Measurements from ENCODE around the gene CYB5R4. TPM values are rescaled to one million over a fixed set of nuclear protein-coding genes. Genes with fewer than 3 reads are reported as not detected.
A peak's percentile ranks its signal among the peaks of the same experiment; 100 is the strongest.

CYB5R4 gene, protein sequence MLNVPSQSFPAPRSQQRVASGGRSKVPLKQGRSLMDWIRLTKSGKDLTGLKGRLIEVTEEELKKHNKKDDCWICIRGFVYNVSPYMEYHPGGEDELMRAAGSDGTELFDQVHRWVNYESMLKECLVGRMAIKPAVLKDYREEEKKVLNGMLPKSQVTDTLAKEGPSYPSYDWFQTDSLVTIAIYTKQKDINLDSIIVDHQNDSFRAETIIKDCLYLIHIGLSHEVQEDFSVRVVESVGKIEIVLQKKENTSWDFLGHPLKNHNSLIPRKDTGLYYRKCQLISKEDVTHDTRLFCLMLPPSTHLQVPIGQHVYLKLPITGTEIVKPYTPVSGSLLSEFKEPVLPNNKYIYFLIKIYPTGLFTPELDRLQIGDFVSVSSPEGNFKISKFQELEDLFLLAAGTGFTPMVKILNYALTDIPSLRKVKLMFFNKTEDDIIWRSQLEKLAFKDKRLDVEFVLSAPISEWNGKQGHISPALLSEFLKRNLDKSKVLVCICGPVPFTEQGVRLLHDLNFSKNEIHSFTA
- 14.5 and 16.5 TPM in 2 replicates for total RNA-seq (2014; rRNA removed; shearing (Covaris generic))
- polyA plus RNA-seq (2015; cell fraction: cytosol; rRNA removed) = 3.5 and 11.6 TPM in 2 replicates
- polyA plus RNA-seq (2015; cell fraction: nucleus; rRNA removed) = 3.6 and 8.7 TPM in 2 replicates

DNA sequence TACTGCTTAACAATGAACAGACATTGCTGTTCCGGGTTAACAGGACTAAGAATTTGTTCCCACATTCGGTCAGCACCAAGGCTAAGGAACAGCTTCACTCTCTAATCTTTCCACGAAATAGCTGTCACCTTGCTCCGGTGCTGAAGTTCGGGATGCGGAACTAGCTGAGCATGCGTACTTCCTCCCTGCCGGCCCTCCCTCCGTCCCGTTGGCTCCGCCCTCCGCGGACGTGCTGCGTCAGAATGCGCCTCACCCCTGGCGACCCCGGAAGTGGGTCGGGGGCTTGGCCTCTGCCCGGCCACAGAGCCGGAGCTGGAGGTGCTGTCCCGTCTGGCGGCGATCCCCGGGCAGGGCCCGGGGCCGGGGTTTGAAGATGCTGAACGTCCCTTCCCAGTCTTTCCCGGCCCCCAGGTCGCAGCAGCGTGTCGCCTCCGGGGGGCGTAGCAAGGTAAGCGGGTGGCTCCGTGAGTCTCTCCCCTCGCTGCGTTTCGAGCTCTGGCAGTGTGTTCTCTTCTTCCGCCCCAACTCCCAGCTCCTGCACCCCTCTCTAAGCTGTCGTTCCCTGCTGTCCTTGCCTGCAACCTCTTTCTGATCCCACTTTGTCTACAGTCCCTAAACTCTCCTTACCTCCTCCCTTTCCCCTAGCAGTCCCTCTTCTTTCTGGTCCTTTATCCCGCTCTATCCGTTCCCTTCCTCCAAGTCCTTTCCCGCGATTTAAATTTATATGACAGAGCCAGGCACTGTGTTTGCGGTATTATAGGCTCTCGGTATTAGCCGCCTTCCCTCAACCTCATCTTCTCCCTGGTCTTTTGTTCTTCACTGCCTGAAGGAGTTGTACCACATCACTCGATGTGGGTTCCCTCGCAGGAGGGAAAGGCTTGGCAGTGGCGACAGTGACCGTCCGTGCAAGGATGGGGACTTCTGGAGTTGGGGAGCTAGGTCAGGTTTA, at the start of gene CYB5R4:
Gene CYB5R4, plus strand, starts transcription at position 280 of the 949 bp plus-strand sequence. Its CDS starts 94 bp downstream, at position 374.
- DNase-seq (ENCODE audit: low read depth, low spot score) = peak; percentile 93
- in situ Hi-C loops (cut with HindIII; ENCODE audit: low pct_unique_long_range_greater_than_20kb, low sequenced_read_pairs) = no loop called here

DNA sequence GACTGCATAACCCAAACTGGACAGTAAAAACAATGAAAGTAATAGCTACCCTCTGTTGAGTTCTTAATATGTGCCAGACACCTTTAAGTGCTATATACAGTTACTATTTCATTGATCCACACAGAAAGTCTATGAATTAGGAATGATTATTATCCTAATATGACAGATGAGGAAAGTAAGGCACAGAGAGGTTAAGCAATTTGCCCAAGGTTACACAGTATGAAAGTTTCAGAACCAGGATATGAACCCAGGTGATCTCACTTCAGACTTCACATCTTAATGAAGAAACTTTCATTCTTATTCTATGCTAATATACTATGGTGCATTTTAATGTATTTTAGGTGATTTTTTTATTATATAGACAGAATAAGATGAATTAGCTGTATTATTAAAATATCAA, 46.9 kb upstream of the CYB5R4 start:
- in situ Hi-C loops (cut with HindIII; ENCODE audit: low pct_unique_long_range_greater_than_20kb, low sequenced_read_pairs) = no loop called here
- DNase-seq (ENCODE audit: low read depth, low spot score) = no peak

DNA sequence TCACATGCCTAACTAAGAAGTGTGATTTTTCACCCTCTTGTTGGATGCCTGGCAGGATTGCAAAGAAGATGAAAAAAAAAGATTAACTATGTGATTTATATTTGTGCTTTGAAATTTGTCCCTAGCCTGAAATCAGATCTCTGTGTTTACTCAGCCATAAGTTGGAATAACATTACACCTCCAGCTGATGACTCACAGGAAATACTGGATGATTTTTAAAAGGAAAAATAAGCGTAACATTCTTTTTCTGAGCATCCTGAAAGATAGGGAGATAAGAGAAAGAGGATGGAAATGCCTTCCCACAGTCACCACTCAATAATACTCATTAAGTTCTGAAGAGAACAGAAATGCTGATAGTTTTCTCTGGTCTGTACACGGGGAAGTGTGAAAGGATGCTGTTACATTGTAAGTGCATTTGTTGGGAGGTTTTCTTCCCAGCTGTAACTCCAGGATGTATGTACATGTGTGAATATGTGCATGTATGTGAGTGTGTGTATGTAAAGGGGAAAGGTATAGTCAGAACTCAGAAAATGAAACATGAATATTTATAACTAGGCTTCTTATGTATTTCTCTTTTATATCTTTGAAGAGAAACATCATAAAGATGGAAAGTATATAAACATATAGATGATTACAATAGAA, 43.7 kb upstream of the CYB5R4 start:
- in situ Hi-C loops (cut with HindIII; ENCODE audit: low pct_unique_long_range_greater_than_20kb, low sequenced_read_pairs) = no loop called here
- no peak for DNase-seq (ENCODE audit: low read depth, low spot score)

DNA sequence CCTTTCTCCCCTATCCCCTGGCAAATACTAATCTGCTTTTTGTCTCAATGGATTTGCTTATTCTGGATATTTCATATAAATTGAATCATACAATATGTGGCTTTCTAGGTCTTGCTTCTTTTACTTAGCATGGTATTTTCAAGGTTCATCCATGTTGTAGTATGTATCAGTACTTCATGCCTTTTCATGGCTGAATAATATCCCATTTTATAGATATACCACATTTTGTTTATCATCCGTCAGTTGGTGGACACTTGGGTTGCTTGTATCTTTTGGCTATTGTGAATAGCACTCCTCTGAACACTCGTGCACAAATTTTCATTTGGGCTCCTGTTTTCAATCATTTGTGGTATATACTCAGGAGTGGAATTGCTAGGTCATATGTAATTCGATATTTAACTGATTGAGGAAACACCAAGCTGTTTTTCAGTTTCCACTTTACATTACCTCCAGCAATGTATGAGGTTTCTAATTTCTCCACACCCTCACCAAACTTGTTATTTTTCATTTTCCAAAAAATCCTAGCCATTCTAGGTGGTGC, 36.8 kb upstream of the CYB5R4 start:
- no peak for DNase-seq (ENCODE audit: low read depth, low spot score)

DNA sequence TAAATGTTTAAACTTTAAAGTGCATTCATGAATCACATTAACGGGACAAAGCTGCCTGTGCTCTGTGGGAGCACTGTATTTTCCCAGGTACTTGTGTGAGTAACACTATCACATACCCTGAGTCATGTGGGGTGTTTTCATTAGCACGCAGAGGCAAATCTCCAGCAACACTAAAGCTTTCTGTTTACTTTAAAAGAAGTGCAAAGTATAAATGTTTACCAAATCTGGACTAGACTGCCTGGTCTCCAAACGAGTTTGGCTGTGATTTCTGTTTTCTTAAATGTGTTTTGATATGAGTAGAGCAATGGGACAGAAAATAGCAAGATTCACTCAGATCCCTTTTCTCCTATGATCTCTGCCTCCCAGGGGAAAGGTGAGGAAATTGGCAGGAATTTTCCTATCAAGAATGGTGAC, 35.1 kb upstream of the CYB5R4 start:
- in situ Hi-C loops (cut with HindIII; ENCODE audit: low pct_unique_long_range_greater_than_20kb, low sequenced_read_pairs) = no loop called here
- no peak for DNase-seq (ENCODE audit: low read depth, low spot score)

More for the DNA sequence above, 36.8 kb upstream of the CYB5R4 start:
- in situ Hi-C loops (cut with HindIII; ENCODE audit: low pct_unique_long_range_greater_than_20kb, low sequenced_read_pairs) = no loop called here

DNA sequence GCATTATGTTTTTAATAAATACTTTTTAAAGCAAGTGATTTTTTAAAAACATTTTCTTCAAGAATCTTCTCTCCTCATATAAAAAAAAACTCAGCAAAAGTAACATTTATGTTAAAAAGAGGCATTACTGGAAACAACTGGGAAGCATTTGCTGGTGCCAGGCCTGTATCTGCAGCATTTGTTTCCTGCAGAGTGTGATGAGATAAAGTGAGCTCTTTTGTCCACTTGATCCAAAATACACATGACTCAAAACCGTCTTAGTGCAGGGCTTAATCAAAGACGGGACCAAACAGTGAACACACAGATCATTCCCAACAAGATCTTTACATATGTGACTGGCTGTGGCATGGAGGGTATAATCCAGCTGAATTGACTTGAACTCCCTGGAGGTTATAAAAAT, 34.7 kb upstream of the CYB5R4 start:
- in situ Hi-C loops (cut with HindIII; ENCODE audit: low pct_unique_long_range_greater_than_20kb, low sequenced_read_pairs) = no loop called here
- DNase-seq (ENCODE audit: low read depth, low spot score) = no peak

DNA sequence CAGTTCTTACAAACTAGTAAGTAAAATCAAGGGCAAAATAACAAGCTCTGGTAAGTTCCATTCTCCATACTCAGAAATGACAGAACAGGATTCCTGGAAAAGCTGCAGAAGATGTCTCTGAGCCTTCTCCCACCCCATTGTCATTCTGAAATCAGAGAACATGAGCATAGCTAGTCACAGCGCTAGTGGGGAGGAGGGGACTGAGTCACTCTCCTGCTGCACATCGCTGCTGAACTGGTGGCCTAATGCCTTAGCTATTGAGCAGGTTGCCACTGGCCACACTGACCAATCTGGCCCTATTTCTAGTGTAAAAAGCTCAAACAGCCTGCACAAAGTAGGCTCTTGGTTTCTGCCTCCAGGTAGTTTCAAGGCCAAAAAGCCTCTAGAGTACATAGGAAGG, 32.4 kb upstream of the CYB5R4 start:
- in situ Hi-C loops (cut with HindIII; ENCODE audit: low pct_unique_long_range_greater_than_20kb, low sequenced_read_pairs) = no loop called here
- no peak for DNase-seq (ENCODE audit: low read depth, low spot score)

DNA sequence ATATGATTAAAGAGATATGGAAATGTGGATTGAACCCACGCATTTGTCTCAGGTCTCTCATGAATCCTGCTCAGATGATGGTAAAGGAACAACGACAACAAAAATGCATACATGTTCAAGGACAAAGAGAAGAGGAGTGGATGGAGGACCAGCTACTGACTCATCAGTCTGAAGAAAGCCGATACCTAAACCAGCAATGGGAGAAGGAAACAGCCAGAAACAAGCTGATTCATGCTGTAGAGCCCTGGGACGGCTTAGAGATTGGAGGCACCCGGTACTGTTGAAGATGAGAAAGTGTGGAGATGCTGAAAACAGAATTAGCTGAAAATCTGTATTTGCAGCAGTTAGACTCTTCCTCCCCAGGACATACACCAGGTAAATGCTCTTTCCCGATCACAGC, 20.8 kb upstream of the CYB5R4 start:
- in situ Hi-C loops (cut with HindIII; ENCODE audit: low pct_unique_long_range_greater_than_20kb, low sequenced_read_pairs) = no loop called here
- DNase-seq (ENCODE audit: low read depth, low spot score) = no peak

DNA sequence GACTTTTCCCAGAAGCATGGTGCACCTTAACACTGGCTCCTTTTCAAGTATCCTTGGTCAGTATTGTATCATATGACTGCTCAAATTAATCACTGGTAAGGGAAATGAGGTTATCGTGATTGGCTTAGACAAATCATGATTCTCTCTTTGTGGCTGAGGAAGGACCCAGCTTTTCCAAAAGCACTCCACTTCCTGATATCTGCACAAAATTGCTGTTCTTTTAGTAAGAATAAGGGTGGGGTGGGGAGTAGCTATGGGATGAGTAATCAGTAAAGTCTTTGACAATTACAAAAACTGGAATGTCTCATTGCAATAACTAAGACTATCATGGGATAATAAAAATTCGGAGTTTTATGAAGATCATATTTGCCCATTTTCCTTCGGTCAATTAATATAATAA, 15.3 kb upstream of the CYB5R4 start:
- no peak for DNase-seq (ENCODE audit: low read depth, low spot score)
- in situ Hi-C loops (cut with HindIII; ENCODE audit: low pct_unique_long_range_greater_than_20kb, low sequenced_read_pairs) = no loop called here

DNA sequence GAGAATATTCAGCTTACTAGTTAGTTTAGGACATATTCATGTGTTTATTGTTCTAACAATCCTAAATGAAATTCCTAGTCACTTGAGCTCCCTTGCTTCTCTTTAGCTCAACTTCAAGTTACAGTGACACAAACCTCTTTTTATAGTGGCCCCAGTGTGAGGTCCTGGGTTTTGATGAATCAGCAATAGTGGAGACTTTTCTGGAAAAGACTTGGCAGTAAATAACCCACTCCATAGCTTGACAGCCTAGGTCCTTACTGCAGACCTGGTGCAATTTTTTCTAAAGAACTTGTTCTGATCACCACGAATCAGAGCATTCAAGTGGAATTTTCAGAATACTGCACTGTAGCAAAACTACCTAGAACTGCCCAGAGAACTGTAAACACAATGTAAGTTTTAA, 13.2 kb upstream of the CYB5R4 start:
- DNase-seq (ENCODE audit: low read depth, low spot score) = no peak
- in situ Hi-C loops (cut with HindIII; ENCODE audit: low pct_unique_long_range_greater_than_20kb, low sequenced_read_pairs) = no loop called here

DNA sequence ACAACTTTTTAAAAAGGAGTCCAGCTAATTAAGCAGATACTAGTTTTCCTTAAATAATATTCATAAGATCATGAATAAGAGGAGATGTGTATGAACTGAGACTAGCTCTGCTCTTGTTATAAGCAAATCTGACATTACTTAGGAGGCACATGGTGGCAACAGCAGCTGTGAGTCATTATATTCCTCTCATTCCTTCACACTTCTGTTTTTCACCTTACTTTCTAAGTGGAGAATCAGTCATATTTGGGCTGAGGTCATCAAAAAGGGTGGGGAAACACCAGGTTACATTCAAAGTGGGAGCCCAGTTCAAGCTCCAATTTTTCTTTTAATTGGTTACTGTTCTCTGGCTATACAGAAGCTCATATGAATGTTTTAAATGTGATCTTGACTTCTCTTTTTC, 12.3 kb upstream of the CYB5R4 start:
- in situ Hi-C loops (cut with HindIII; ENCODE audit: low pct_unique_long_range_greater_than_20kb, low sequenced_read_pairs) = no loop called here
- DNase-seq (ENCODE audit: low read depth, low spot score) = no peak

DNA sequence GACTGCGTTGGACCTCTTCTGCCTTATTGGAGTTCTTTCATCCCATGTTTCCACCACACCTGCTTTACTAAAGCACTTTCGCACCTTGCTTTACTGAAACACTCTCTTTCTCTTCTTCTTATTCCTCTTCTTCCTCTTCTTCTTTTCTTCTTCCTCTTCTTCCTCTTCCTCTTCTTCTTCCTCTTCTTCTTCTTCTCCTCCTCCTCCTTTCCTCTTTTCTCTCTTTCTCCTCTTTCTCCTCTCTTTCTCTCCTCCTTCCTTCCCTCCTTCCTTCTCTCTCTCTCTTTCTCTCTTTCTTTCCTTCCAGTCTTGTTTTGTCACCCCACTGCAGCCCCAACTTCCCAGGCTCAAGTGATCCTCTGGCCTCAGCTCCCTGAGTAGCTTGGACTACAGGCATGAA, 10.4 kb upstream of the CYB5R4 start:
- no peak for DNase-seq (ENCODE audit: low read depth, low spot score)
- in situ Hi-C loops (cut with HindIII; ENCODE audit: low pct_unique_long_range_greater_than_20kb, low sequenced_read_pairs) = no loop called here

DNA sequence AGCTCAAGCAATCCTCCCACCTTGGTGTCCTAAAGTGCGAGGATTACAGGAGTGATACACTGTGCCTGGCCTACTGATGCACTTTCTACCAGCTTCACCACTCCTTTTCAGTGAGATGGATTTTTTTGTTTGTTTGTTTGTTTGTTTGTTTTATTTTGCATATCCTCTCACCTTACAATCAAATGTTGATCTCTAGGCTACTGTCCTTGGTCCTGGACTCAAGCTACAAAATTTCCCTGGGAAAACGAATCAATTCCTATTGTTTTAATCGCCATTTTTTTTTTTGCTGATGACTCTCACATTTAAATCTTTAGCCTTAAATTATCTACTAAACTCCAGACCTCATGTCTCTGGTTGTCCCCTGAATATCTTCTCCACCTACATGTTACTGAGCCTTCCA, 9.9 kb upstream of the CYB5R4 start:
- in situ Hi-C loops (cut with HindIII; ENCODE audit: low pct_unique_long_range_greater_than_20kb, low sequenced_read_pairs) = no loop called here
- DNase-seq (ENCODE audit: low read depth, low spot score) = no peak

DNA sequence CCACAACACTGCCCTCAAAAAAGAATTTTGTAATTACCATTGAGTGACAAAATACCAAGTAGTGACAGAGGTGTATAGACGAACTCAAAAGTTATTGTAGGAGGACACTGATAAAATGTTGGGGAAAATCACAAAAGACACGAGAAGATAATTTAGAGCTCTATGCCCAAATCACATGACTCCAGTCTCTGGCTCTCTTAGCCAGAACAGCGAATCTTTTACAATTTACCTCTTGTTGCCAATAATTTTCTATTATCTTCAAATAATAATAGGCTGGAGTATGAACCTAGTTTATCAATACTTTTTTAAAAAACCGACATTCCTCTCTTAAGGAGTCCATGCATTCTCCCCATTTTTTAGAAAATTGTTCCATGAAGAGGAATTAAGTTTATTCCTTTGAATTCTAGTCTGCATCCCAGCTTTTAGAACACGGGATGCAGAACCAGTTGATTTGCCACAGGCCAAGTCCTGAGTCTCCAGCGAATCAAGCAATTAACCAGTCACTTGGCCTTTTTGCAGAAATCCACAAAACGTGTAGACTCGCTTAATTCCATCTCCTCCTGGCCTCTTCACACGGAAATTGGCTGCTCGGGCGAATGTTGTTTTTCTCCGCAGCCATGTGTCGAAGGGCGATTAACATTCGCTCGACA, 6.8 kb upstream of the CYB5R4 start:
- no peak for DNase-seq (ENCODE audit: low read depth, low spot score)
- in situ Hi-C loops (cut with HindIII; ENCODE audit: low pct_unique_long_range_greater_than_20kb, low sequenced_read_pairs) = no loop called here

DNA sequence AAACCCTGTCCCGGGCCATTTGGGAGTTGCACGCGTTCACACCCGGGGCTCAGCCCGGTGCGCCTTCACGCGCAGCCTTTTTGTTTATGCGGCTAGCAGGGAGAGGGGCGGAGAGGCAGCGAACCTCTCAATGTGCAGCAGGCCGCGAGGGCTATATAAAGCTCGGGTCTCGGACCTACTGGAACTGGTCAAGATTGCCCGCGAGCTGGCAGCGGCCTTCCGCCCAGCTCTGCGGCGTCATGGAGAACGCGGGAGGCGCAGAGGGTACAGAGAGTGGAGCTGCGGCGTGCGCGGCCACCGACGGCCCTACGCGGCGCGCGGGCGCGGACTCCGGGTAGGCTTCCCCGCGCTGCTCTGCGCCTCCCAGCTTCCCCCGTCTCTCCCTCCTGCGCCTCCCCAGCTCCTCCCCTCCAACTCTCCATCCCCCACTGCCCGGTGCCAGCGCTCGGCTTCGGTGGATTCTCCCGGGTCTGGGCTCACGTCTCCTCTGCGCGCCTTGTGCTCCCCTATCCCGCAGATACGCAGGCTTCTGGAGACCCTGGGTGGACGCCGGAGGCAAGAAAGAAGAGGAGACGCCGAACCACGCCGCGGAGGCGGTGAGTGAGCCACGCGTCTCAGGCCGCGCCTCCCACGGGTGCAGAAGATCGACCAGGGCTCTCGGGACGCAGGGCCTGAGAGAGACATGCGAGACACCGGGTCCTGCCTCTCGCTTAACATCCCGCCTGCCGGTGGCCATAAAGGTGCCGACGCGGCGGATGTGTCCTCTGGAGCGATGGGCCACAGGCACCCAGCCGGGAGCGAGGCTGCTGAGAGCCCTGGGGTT, 6.1 kb upstream of the CYB5R4 start, which contains the start of gene RIPPLY2:
Gene RIPPLY2, plus strand, starts transcription at position 183 of the 823 bp plus-strand sequence. Its CDS starts 57 bp downstream, at position 240.
- in situ Hi-C loops (cut with HindIII; ENCODE audit: low pct_unique_long_range_greater_than_20kb, low sequenced_read_pairs) = no loop called here
- DNase-seq (ENCODE audit: low read depth, low spot score) = peak; percentile 42

DNA sequence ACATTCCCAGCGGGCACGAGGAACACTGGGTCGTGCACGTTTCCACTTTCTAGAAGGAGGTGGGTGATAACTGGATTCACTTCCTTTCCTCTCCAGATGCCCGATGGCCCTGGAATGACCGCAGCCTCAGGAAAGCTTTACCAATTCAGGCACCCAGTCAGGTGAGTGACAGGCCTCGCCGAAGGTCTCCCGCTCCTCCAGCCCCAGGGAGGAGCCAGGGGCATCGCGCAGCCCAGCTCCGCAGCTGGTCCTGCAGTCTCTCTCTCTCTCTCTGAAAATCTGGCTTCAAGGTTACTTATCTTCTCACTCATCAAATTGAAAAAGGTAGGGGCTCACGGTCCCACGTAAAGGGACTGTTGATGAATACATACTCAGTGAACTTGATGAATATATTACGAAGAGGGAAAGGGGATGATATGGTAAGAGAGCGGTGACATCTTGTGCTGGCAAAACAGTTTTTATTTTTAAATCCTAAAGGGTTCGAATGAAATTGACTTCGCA, 5.4 kb upstream of the CYB5R4 start:
- in situ Hi-C loops (cut with HindIII; ENCODE audit: low pct_unique_long_range_greater_than_20kb, low sequenced_read_pairs) = no loop called here
- no peak for DNase-seq (ENCODE audit: low read depth, low spot score)

All from SK-MEL-5 (cell line).